HG03060 (cell line): Measurements from ENCODE around the gene MRPL43.

ENCODE experiments used
- ATAC-seq: cut with Tn5 transposase; IDR thresholded peaks from one replicate; pipeline ENCODE4 v1.9.1; 2021; ENCODE audit warnings: low read depth, moderate number of reproducible peaks; ENCODE audit not compliant: unreplicated experiment

The MRPL43 gene

DNA sequence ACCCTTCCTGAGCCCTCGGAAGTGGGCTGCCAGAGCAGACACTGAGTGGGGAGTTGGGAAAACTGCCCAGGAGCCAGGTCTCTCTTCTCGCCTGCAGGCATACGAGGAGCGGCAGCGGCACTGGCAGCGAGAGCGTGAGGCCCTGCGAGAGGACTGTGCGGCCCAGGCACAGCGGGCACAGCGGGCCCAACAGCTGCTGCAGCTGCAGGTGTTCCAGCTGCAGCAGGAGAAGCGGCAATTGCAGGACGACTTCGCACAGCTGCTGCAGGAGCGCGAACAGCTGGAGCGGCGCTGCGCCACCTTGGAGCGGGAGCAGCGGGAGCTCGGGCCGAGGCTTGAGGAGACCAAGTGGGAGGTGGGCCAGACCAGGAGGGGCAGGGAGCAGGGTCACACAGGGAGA lies 18.1 kb upstream of the MRPL43 start:
- no peak for ATAC-seq

GRCh38 chr10:101003639-101004206 lies 16.4 kb upstream of the MRPL43 start:
- no peak for ATAC-seq

- no peak for ATAC-seq
Observed at GRCh38 chr10:101002456-101002855, 15.2 kb upstream of the MRPL43 start.

DNA sequence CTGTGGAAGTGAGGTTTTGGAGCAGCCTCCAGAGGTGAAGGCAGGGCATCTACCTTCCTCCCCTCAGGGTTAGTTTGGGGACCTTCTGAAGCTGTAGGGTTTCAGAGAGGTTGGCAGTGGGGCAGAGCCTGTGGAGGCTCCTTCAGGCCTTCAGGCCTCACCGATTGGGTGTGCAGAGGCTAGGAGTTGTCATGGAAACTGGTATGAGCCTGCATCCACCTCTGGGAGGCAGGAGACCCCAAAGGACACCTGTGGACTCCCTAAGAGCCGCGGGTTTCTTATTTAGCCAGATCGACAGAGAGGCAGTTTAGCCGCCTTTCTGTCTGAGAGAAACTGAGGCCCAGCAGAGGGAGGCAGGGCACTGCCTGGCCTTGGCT lies 14.3 kb upstream of the MRPL43 start:
- ATAC-seq: no peak

- no peak for ATAC-seq
Observed at GRCh38 chr10:101000915-101001658, 13.8 kb upstream of the MRPL43 start.

GRCh38 chr10:101000127-101000914 lies 13.0 kb upstream of the MRPL43 start:
- no peak for ATAC-seq

- ATAC-seq: no peak
Observed at GRCh38 chr10:100999742-101000126, 12.4 kb upstream of the MRPL43 start, which contains the start of gene LZTS2. Gene LZTS2 (plus strand): TSS chr10:100999808. CDS start chr10:101002539, 2,731 bp downstream.

- no peak for ATAC-seq
Observed at GRCh38 chr10:100998991-100999741, 11.9 kb upstream of the MRPL43 start.

GRCh38 chr10:100998183-100998990 lies 11.1 kb upstream of the MRPL43 start:
- ATAC-seq: no peak

DNA sequence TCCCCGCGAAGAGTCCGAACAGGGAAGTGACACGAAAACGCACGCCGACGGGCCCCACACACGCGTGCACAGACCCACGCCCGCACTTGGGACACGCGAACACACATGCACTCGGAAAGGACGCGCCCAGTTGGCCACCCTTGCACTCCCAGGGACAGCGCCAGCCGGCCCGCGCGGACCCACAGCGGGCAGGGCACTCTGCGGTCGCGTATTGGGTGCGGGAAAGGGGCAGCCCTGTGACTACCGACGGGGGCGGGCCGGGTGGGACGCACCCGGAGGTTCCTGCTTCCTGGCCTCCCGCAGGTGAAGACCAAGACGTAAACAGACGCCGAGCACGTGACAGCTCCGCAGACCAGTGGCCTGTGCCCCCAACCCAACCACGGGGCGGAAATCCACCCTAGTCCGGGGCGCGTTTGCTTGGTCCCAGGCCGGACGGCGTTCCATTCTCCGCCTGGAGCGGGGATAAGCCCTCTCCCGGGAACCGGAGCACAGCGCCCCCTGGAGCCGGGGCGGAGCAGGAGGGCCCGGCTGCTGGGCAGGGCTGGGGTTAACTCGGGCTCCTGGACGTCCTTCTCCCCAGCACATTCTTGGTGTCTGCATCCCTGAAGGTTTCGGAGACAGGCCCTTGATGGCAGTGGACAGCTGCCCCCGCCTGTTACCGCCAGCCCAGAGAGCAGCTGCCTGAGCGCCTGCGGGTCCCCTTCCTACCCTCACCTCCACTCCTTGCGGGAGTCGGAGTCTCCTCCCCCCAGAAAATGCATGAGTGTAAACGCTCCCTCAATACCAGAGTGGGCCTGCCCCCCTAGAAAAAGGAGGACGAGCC lies 10.3 kb upstream of the MRPL43 start:
- no peak for ATAC-seq

DNA sequence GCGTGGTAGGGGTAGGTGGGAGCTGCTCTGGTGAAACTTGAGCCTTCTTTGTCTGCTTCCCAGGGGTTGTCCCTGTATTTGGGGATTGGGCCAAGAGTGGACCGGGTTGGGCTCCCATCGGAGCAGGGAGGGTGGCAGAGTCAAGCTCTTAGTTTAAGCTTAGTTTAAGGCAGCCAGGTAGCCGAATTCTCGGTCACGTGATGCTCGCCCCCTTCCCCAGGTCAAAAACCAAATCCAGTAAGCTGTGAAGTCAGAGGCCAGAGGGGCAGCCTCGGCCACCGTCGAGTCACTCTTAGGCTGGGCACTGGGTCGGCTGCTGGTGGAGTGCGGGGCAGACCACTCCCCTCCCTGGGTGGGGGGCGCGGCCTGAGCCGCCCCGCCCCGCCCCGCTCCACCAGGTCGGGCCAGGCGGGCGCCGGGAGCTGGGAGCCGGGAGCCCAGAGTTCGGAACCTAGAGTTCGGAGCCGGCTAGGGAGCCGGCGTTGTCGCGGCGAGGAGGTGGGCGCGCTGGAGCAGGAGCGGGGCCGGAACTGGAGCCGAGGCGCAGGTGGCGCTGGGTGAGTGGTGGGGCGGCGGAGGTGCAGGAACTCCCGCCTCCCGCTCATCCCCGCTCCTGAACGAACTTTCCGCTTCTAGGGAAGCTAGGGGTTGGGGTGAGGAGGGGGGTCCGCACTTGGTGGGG lies 9.5 kb upstream of the MRPL43 start:
- ATAC-seq: no peak

- ATAC-seq: no peak
Observed at GRCh38 chr10:100995181-100995580, 7.9 kb upstream of the MRPL43 start.

DNA sequence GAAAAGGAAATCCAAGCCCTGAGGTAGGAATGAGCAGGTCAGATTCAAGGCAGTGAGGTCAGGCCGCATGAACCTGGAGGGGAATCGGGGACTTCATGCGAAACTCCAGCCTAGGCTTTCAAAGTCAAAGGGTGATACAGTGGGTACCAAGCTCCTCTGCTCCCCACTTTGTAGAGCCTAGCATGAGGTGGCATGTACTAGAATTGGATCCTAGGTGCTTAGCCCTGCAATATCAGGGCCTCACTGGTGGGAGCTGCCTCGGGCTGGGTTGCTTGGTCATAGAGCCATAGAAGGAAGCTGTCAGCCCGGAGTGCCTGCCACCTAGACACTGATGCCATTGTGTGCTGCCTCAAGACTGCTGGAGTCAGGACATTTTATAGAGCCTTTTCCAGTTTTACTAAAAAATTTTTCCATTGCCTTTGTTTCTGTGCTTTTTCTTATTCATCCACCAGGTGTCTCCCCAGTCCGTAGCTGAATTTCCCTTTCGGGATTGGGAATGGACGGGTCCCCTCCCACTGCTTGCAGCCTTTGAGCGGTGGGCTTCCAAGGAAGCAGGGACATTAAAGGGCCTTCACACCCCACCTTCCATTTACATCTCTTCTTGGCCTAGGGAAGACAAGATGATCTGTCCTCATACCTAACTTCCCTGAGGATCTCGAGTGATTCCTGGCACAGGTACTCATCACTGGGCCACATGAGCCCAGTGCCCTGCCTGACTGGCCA lies 6.8 kb upstream of the MRPL43 start:
- ATAC-seq: no peak

GRCh38 chr10:100989088-100989487 lies 1.8 kb upstream of the MRPL43 start:
- ATAC-seq: no peak

GRCh38 chr10:100988166-100988565 lies 869 bp upstream of the MRPL43 start:
- no peak for ATAC-seq

GRCh38 chr10:100987685-100988049 lies 370 bp upstream of the MRPL43 start:
- no peak for ATAC-seq

GRCh38 chr10:100986623-100986951 lies 710 bp downstream of the MRPL43 start:
- ATAC-seq: no peak

GRCh38 chr10:100985336-100985735 lies 2.0 kb downstream of the MRPL43 start:
- ATAC-seq: no peak
